BE2C (cell line): ENCODE results near the gene SLC1A1.

Experiments
- DNase-seq: peaks from one replicate; pipeline ENCODE4 v3.0.0-alpha.2; 2020
- H3K27me3 ChIP-seq: fragments of 250-450 bp; sonication (Bioruptor Pico); 2 replicates; pipeline ENCODE4 v1.5.1; 2020; ENCODE audit warnings: mild to moderate bottlenecking
- H3K36me3 ChIP-seq: fragments of 250-450 bp; sonication (Bioruptor Pico); 2 replicates; pipeline ENCODE4 v1.5.1; 2020; ENCODE audit warnings: mild to moderate bottlenecking
- H3K4me1 ChIP-seq: fragments of 250-450 bp; sonication (Bioruptor Pico); 2 replicates; pipeline ENCODE4 v1.5.1; 2020
- H3K4me3 ChIP-seq: 2 replicates; pipeline ENCODE4 v1.5.1; 2011; ENCODE audit warnings: low read depth, low read length
- H3K9me3 ChIP-seq: fragments of 250-450 bp; sonication (Bioruptor Pico); 2 replicates; pipeline ENCODE4 v1.5.1; 2020
- CTCF ChIP-seq: IDR thresholded peaks from 2 replicates; pipeline ENCODE4 v1.5.1; 2012; ENCODE audit warnings: mild to moderate bottlenecking, low read depth, low read length

Gene SLC1A1

GRCh38 chr9:4555236-4555635 is 65.0 kb downstream of the SLC1A1 start:
- H3K36me3 ChIP-seq: no peaks in the 10 kb centered on the region
- no peak for TF ChIP-seq CTCF
- DNase-seq: no peak
- no peak overlapping the region for H3K4me3 ChIP-seq
- no peaks in the 10 kb centered on the region for H3K4me1 ChIP-seq
- H3K27me3 ChIP-seq: no peaks in the 10 kb centered on the region
- H3K9me3 ChIP-seq: no peaks in the 10 kb centered on the region

GRCh38 chr9:4558371-4558998 is 68.2 kb downstream of the SLC1A1 start:
- Histone ChIP-seq H3K4me1 (no peaks in the 10 kb centered on the region), H3K9me3 (no peaks in the 10 kb centered on the region), H3K36me3 (no peaks in the 10 kb centered on the region), H3K4me3 (no peak overlapping the region), H3K27me3 (no peaks in the 10 kb centered on the region)
- TF ChIP-seq CTCF: no peak
- no peak for DNase-seq

DNA sequence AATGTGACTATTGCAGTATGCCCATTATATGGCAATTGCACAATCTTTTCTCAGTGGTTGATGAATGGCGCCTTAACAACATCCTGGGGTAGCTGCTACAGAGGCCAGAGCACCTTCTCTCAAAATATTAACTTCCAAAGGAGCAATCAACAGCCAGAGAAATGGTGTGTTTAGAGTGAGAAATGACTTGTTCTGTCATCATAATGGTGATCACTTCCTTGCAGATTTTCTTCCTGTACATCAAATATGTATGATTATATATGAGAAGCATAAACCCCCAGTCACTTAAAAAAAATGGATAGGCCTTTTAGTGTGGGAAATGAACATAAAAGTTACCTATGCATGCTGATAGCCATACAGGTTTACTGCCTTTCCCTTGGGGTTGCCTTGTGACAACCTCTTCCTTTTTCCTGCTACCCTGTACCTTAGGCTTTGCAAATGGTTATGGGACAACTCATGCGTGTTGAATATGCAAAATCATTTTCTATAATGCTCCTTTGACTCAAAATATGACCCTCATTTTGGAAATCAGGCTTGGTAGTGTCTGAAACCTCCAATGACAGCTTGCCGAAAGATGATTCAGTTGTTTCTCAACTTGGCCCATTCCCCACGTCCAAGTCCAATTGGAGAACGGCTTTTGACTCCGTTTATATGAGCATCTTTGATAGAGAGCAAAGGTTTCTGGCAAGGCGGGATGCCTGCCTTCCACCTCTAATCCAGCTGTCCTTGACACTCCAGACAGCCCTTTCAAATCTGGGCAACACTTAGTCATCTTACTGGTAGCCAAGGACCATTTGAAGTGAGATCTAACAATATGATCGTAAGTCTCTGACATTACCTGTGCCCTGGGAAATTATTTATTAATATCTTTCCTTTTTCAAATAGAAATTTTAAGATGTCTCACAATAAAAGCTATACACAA is 69.3 kb downstream of the SLC1A1 start:
- H3K9me3 ChIP-seq: no peaks in the 10 kb centered on the region
- TF ChIP-seq CTCF: no peak
- H3K27me3 ChIP-seq: no peaks in the 10 kb centered on the region
- H3K36me3 ChIP-seq: no peaks in the 10 kb centered on the region
- H3K4me3 ChIP-seq: no peak overlapping the region
- DNase-seq: no peak
- H3K4me1 ChIP-seq: no peaks in the 10 kb centered on the region

DNA sequence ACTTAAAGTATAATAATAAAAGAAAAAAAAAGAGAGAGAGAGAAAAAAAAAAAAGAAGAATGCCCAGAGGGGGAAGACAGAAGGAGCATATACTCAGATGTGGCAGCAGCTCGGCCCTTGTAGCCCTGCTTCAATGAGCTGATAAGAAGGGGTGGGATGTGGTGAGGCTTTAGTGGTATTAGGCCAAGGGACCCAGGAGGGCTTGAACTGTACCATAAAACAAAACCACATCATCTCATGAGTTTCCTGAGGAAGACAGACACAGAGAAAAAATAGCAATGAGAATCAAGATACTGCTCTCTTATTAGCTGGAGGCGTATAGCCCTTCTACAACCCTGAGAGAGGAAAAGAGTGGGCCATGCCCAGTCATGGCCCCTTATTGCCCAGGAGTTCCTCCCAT is 72.8 kb downstream of the SLC1A1 start:
- Histone ChIP-seq H3K9me3 (no peaks in the 10 kb centered on the region), H3K36me3 (no peaks in the 10 kb centered on the region), H3K4me3 (no peak overlapping the region), H3K4me1 (no peaks in the 10 kb centered on the region), H3K27me3 (no peaks in the 10 kb centered on the region)
- DNase-seq: no peak
- no peak for TF ChIP-seq CTCF

GRCh38 chr9:4566806-4567205 is 76.5 kb downstream of the SLC1A1 start:
- no peak for TF ChIP-seq CTCF
- Histone ChIP-seq H3K36me3 (no peaks in the 10 kb centered on the region), H3K9me3 (no peaks in the 10 kb centered on the region), H3K4me1 (no peaks in the 10 kb centered on the region), H3K27me3 (no peaks in the 10 kb centered on the region), H3K4me3 (no peak overlapping the region)
- no peak for DNase-seq

DNA sequence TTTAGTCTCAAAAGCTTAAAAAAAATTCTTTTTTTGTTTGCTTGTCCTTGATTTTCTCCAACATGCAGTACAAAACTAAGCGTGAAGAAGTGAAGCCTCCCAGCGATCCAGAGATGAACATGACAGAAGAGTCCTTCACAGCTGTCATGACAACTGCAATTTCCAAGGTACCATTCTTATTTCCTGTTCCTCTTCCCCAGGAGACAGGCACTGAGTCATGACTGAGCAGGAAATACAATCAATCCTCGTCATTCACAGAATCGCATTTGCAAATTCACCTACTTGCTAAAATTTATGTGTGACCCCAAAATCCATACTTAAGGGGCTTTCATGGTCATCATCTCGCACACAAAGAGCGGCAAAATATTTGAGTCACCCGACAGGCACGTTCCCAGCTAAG is 77.3 kb downstream of the SLC1A1 start:
- H3K36me3 ChIP-seq: no peaks in the 10 kb centered on the region
- H3K4me3 ChIP-seq: no peak overlapping the region
- H3K4me1 ChIP-seq: no peaks in the 10 kb centered on the region
- H3K27me3 ChIP-seq: no peaks in the 10 kb centered on the region
- no peak for DNase-seq
- no peak for TF ChIP-seq CTCF
- no peaks in the 10 kb centered on the region for H3K9me3 ChIP-seq
